ENCODE data around the gene ANKRD44.

GRCh38 chr2:197077336-197077735 is 233.2 kb downstream of the ANKRD44 start:
- TF ChIP-seq, protein P1, sequence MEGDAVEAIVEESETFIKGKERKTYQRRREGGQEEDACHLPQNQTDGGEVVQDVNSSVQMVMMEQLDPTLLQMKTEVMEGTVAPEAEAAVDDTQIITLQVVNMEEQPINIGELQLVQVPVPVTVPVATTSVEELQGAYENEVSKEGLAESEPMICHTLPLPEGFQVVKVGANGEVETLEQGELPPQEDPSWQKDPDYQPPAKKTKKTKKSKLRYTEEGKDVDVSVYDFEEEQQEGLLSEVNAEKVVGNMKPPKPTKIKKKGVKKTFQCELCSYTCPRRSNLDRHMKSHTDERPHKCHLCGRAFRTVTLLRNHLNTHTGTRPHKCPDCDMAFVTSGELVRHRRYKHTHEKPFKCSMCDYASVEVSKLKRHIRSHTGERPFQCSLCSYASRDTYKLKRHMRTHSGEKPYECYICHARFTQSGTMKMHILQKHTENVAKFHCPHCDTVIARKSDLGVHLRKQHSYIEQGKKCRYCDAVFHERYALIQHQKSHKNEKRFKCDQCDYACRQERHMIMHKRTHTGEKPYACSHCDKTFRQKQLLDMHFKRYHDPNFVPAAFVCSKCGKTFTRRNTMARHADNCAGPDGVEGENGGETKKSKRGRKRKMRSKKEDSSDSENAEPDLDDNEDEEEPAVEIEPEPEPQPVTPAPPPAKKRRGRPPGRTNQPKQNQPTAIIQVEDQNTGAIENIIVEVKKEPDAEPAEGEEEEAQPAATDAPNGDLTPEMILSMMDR (conservative IDR thresholded peaks at IDR 0.05 in 1 of 2, IDR thresholded peaks at IDR 0.05 in 1 of 2; ENCODE audit: extremely low read depth in 1 of 2, insufficient read depth in 1 of 2, low read depth in 1 of 2, low read length in 2 of 2): no peak
- no peak for TF ChIP-seq EZH2 (IDR thresholded peaks at IDR 0.05; ENCODE audit: borderline replicate concordance, low read length)

Data from mammary epithelial cell (primary cell).